DND-41 (cell line): ENCODE measurements around the gene ATP2C1.

ENCODE experiments used
- CTCF ChIP-seq: IDR thresholded peaks from 2 replicates; pipeline ENCODE4 v1.5.1; 2012; ENCODE audit warnings: borderline replicate concordance, low read length, moderate library complexity, mild to moderate bottlenecking; ENCODE audit not compliant: poor library complexity, severe bottlenecking; ENCODE audit errors: extremely low read depth
- EZH2 ChIP-seq: IDR thresholded peaks from 3 replicates; pipeline ENCODE4 v1.6.1; 2012; ENCODE audit warnings: borderline replicate concordance, low read depth, mild to moderate bottlenecking, moderate library complexity, low read length, inconsistent platforms; ENCODE audit not compliant: severe bottlenecking

DNA sequence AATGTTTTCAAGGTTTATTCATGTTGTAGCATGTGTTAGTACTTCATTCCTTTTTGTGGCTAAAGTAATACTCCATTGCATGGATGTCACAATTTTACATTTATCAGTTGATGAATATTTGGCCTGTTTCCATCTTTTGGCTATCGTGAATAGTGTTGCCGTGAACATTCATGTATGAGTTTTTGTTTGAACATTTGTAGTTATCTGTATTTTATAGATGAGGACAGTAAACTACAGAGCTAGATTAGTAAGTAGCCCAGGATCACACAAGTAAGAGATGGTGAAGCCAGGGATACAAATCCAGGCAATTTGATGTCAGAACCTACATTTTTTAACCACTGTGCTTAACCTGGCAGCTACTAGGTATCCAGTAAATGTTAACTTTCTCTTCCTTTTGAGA lies 69.6 kb downstream of the ATP2C1 start:
- TF ChIP-seq CTCF (no peak), EZH2 (no peak)
